Mesenchymal stem cell (in vitro differentiated cells and primary cell): ENCODE measurements around the gene COBL.

Experiments used
- DNase-seq: peaks from one replicate; pipeline ENCODE4 v3.0.0-alpha.2; 2013
- H2AFZ ChIP-seq: one replicate; pipeline ENCODE4 v1.6.1; 2013; ENCODE audit warnings: low read depth, mild to moderate bottlenecking, control low read depth, inconsistent platforms, low read length, moderate library complexity
- H2AK5ac ChIP-seq: 2 replicates; pipeline ENCODE4 v1.6.1; 2013; ENCODE audit warnings: low read length, moderate library complexity, mild to moderate bottlenecking, inconsistent platforms; ENCODE audit not compliant: severe bottlenecking
- H2BK120ac ChIP-seq: one replicate; pipeline ENCODE4 v1.6.1; 2013; ENCODE audit warnings: low read depth, mild to moderate bottlenecking, inconsistent platforms, low read length, moderate library complexity
- H2BK12ac ChIP-seq, 2 experiments: one replicate each; pipeline ENCODE4 v1.6.1; 2013; ENCODE audit warnings: inconsistent platforms in 2 of 2, low read length in 2 of 2, mild to moderate bottlenecking in 2 of 2, moderate library complexity in 2 of 2, control low read depth in 1 of 2
- H2BK15ac ChIP-seq: one replicate; pipeline ENCODE4 v1.6.1; 2013; ENCODE audit warnings: mild to moderate bottlenecking, low read depth, inconsistent platforms; ENCODE audit not compliant: poor library complexity, severe bottlenecking
- H2BK5ac ChIP-seq: 2 replicates; pipeline ENCODE4 v1.6.1; 2013; ENCODE audit warnings: low read depth, mild to moderate bottlenecking, low read length, control low read depth, inconsistent platforms; ENCODE audit not compliant: poor library complexity, severe bottlenecking
- H3K14ac ChIP-seq, 2 experiments: one replicate each; pipeline ENCODE4 v1.6.1; 2013; ENCODE audit warnings: inconsistent platforms in 2 of 2, low read length in 2 of 2, control low read depth in 1 of 2, mild to moderate bottlenecking in 1 of 2, moderate library complexity in 1 of 2
- H3K18ac ChIP-seq, 2 experiments: one replicate each; pipeline ENCODE4 v1.6.1; 2013; ENCODE audit warnings: inconsistent platforms in 2 of 2, low read length in 2 of 2, control low read depth in 1 of 2, low read depth in 1 of 2, mild to moderate bottlenecking in 1 of 2
- H3K23ac ChIP-seq, 2 experiments: one replicate each; pipeline ENCODE4 v1.6.1; 2013; ENCODE audit warnings: inconsistent platforms in 2 of 2, low read length in 2 of 2, mild to moderate bottlenecking in 2 of 2, moderate library complexity in 2 of 2, control low read depth in 1 of 2
- H3K27ac ChIP-seq: 2 replicates; pipeline ENCODE4 v1.5.1; 2013; ENCODE audit warnings: mild to moderate bottlenecking, moderate library complexity, low read length, control low read depth, inconsistent platforms; ENCODE audit not compliant: poor library complexity, severe bottlenecking
- H3K27me3 ChIP-seq, 2 experiments: 2 replicates each; pipeline versions ENCODE4 v1.6.1 to v1.7.0; 2013; ENCODE audit warnings: low read length in 2 of 2, mild to moderate bottlenecking in 2 of 2, moderate library complexity in 2 of 2, control low read depth in 1 of 2, inconsistent platforms in 1 of 2; ENCODE audit not compliant: control insufficient read depth in 1 of 2, insufficient read depth in 1 of 2
- H3K36me3 ChIP-seq, 2 experiments: 2 replicates each; pipeline versions ENCODE4 v1.6.1 to v1.7.0; 2013; ENCODE audit warnings: low read length in 2 of 2, control low read depth in 1 of 2, inconsistent platforms in 1 of 2, low read depth in 1 of 2, mild to moderate bottlenecking in 1 of 2; ENCODE audit not compliant: insufficient read depth in 2 of 2, control insufficient read depth in 1 of 2
- H3K4ac ChIP-seq, 2 experiments: one replicate each; pipeline ENCODE4 v1.6.1; 2013; ENCODE audit warnings: inconsistent platforms in 2 of 2, low read length in 2 of 2, mild to moderate bottlenecking in 2 of 2, moderate library complexity in 2 of 2, control low read depth in 1 of 2, low read depth in 1 of 2
- H3K4me1 ChIP-seq: 2 replicates; pipeline ENCODE4 v1.6.1; 2013; ENCODE audit warnings: low read depth, low read length, control low read depth; ENCODE audit not compliant: control insufficient read depth, insufficient read depth
- H3K4me2 ChIP-seq: 2 replicates; pipeline ENCODE4 v1.6.1; 2013; ENCODE audit warnings: low read length, mild to moderate bottlenecking, inconsistent platforms; ENCODE audit not compliant: poor library complexity, severe bottlenecking
- H3K4me3 ChIP-seq, 2 experiments: 2 replicates each; pipeline versions ENCODE4 v1.5.1 to v1.7.0; 2013; ENCODE audit warnings: low read length in 2 of 2, mild to moderate bottlenecking in 2 of 2, control low read depth in 1 of 2, low read depth in 1 of 2; ENCODE audit not compliant: insufficient read depth in 1 of 2
- H3K79me1 ChIP-seq: replicated peaks from 2 replicates; pipeline ENCODE4 v1.6.1; 2013; ENCODE audit warnings: mild to moderate bottlenecking, control low read depth, low read length, inconsistent platforms; ENCODE audit not compliant: poor library complexity, severe bottlenecking
- H3K9ac ChIP-seq: 2 replicates; pipeline ENCODE4 v1.7.0; 2013; ENCODE audit warnings: mild to moderate bottlenecking, low read length, moderate library complexity
- H3K9me3 ChIP-seq: 2 replicates; pipeline ENCODE4 v1.7.0; 2013; ENCODE audit warnings: mild to moderate bottlenecking, low read length; ENCODE audit not compliant: control insufficient read depth
- H4K8ac ChIP-seq: one replicate; pipeline ENCODE4 v1.6.1; 2013; ENCODE audit warnings: inconsistent platforms, mild to moderate bottlenecking, low read length, moderate library complexity
- H4K91ac ChIP-seq: one replicate; pipeline ENCODE4 v1.6.1; 2013; ENCODE audit warnings: mild to moderate bottlenecking, low read length, inconsistent platforms
- WGBS: methylation state at CpG from one replicate; pipeline ENCODE4 v1.1.7; 2013; ENCODE audit warnings: mixed read lengths; 5-methylcytosine and 5-hydroxymethylcytosine counted together

COBL gene

DNA sequence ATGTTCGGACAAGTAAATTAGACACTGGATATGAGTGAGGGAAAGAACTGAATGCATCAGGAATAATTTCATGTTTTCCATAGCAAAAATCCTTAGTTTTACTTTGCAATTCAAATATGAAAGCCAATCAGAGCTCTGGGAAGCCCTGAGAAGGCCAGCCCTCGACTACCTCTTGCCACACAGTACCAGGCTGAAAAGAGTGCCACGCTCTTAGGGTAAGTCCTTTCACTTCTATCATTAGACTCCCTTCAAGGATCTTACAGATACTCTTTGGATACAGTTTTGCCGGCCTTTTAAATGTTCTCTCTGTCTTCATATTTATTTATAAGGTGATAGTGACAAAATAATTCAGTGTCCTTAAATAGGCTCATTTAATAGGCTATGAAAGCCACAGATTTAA lies 1.9 kb downstream of the COBL start:
- Histone ChIP-seq H3K4me1 (peaks cover 20% of the 10 kb centered on the region), H3K4me3 (no peak overlapping the region), H2BK15ac (no peak overlapping the region), H2BK5ac (no peak overlapping the region), H3K36me3 (no peaks in the 10 kb centered on the region), H3K79me1 (no peaks in the 10 kb centered on the region), H2BK120ac (no peak overlapping the region), H3K23ac (no peak overlapping the region), H3K27me3 (peaks cover 48 to 59% of the 10 kb centered on the region in 2 experiments), H3K14ac (no peak overlapping the region), H4K8ac (no peak overlapping the region), H3K27ac (no peak overlapping the region), H3K9me3 (no peaks in the 10 kb centered on the region), H3K9ac (no peak overlapping the region), H3K4me2 (no peak overlapping the region), H2AK5ac (no peak overlapping the region), H2AFZ (no peak overlapping the region), H3K4ac (no peak overlapping the region), H4K91ac (no peak overlapping the region), H3K18ac (no peak overlapping the region), H2BK12ac (no peak overlapping the region)
- DNase-seq, result no peak
- 96% methylated on average over 2 of the region's 4 CpGs for WGBS

DNA sequence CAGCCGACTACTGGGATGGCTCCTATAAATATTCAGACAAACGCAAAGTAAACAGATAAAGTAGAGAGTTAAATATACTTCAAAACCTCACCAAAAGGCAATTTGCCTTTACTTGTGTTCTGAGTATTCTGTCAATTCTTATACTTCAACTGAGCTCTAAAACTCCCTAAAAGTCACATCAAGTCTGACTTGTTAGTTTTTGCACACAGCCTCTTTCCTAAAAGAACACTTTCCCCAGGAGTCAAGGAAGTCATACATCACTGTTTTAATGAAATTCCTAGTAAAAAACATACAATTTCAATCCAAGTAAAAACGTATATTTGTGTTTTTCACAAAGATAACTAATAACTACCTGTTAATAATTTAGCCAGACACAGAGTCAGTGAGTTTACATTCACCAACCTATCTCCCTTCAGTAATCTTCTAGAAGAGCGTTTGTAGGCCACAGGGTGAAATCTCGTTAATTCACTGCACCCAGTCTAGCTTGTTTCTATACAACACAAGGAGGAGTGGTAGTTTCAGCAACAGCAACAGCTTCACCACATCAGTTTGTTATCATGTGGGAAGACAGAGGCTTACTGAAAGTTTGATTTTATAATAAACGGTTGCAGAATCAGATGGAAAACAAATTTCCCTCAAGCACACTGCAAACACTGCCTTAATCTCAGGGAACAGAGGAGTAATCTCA lies 2.7 kb downstream of the COBL start:
- Histone ChIP-seq H4K91ac (no peak overlapping the region), H3K4me1 (peaks cover 20% of the 10 kb centered on the region), H3K36me3 (no peaks in the 10 kb centered on the region), H3K23ac (no peak overlapping the region), H3K4ac (no peak overlapping the region), H4K8ac (no peak overlapping the region), H3K9me3 (no peaks in the 10 kb centered on the region), H3K18ac (no peak overlapping the region), H3K4me3 (no peak overlapping the region), H2BK15ac (no peak overlapping the region), H3K27ac (no peak overlapping the region), H3K9ac (no peak overlapping the region), H2BK5ac (no peak overlapping the region), H2AFZ (no peak overlapping the region), H3K27me3 (peaks cover 43 to 63% of the 10 kb centered on the region in 2 experiments), H3K14ac (no peak overlapping the region), H3K4me2 (no peak overlapping the region), H2AK5ac (no peak overlapping the region), H3K79me1 (no peaks in the 10 kb centered on the region), H2BK12ac (no peak overlapping the region), H2BK120ac (no peak overlapping the region)
- 76% methylated on average over 5 of the region's 6 CpGs for WGBS
- no peak for DNase-seq

DNA sequence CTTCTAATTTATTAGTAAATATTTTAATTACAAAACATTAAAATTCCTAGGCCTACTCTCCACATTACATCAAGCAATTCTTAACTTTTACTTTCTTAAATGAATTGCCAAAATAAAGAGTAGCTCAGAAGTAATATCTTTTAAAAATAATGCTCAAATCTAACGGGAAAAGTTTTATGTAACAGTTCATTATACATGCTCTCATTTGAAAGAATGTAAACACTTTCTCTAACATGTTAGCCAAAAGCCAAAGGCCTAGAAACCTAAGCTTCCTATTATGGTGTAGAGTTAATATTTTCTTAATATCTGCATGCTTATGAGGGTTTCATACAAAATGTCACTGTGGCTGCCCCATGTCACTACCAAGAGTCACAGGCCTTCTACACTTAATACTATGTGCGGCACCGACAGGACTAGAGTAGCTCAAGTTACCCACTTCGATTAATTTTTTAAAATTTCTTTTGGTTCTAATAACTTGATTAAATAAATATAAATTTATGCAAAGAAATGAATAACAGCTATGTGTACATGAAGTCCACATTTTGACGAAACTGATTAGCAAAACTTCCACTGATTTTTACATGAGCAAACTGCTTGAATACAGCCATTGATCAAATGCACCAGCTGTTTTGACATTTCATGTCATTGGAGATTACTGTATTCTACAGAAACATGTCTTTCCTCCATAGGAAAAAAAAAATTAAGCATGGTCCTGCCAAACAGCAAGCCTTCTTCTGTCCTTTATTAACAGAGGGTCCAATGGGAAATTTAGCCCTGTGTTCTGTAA lies 3.5 kb downstream of the COBL start:
- Histone ChIP-seq H3K14ac (no peak overlapping the region), H3K4me2 (no peak overlapping the region), H4K91ac (no peak overlapping the region), H2AFZ (no peak overlapping the region), H2BK15ac (no peak overlapping the region), H3K79me1 (no peaks in the 10 kb centered on the region), H3K9me3 (no peaks in the 10 kb centered on the region), H3K4me1 (peaks cover 20% of the 10 kb centered on the region), H3K27ac (no peak overlapping the region), H3K18ac (no peak overlapping the region), H3K4me3 (no peak overlapping the region), H3K4ac (no peak overlapping the region), H3K9ac (no peak overlapping the region), H3K36me3 (no peaks in the 10 kb centered on the region), H2BK5ac (no peak overlapping the region), H2AK5ac (no peak overlapping the region), H4K8ac (no peak overlapping the region), H2BK12ac (no peak overlapping the region), H2BK120ac (no peak overlapping the region), H3K23ac (no peak overlapping the region), H3K27me3 (peaks cover 46 to 63% of the 10 kb centered on the region in 2 experiments)
- DNase-seq, result no peak
- WGBS, result 100% methylated on average over 4 of the region's 5 CpGs

DNA sequence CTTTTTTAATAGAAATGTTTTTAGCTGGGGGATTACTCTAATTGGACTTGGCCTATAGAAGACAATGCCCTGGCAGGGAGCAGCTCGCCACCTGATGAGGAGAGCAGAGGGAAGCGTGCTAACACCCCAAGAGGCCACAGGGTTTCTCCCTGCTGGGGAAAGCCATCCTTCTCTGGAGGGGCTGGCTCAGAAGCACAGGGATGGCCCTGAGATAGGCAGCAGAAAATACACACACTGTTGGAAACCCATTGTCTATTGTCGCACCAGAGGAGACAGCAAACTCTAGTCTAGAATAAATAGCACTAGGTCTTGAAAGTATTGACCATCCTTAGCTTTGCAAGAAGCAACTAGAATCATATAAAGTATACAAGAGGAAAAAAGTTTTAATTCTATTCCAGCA lies 5.4 kb downstream of the COBL start:
- no peaks in the 10 kb centered on the region for H3K9me3 ChIP-seq
- H3K27me3 ChIP-seq, result peaks cover 36 to 58% of the 10 kb centered on the region in 2 experiments
- DNase-seq, result no peak
- H2BK5ac ChIP-seq, result no peak overlapping the region
- H2AFZ ChIP-seq, result no peak overlapping the region
- no peak overlapping the region for H4K91ac ChIP-seq
- H3K4ac ChIP-seq, result no peak overlapping the region
- H3K4me2 ChIP-seq, result no peak overlapping the region
- H3K9ac ChIP-seq, result no peak overlapping the region
- H3K79me1 ChIP-seq, result no peaks in the 10 kb centered on the region
- no peak overlapping the region for H3K18ac ChIP-seq
- H3K23ac ChIP-seq, result no peak overlapping the region
- H3K4me3 ChIP-seq, result no peak overlapping the region
- H2AK5ac ChIP-seq, result no peak overlapping the region
- H3K36me3 ChIP-seq, result no peaks in the 10 kb centered on the region
- H2BK120ac ChIP-seq, result no peak overlapping the region
- peaks cover 9% of the 10 kb centered on the region for H3K4me1 ChIP-seq
- no peak overlapping the region for H2BK12ac ChIP-seq
- no peak overlapping the region for H4K8ac ChIP-seq
- H3K14ac ChIP-seq, result no peak overlapping the region
- WGBS, result 93% methylated on average over 3 of the region's 3 CpGs
- no peak overlapping the region for H3K27ac ChIP-seq
- H2BK15ac ChIP-seq, result no peak overlapping the region
